HG02884 (cell line): ENCODE data around the gene CATSPERZ.
A peak's percentile ranks its signal among the peaks of the same experiment; 100 is the strongest.

Experiments used
- ATAC-seq: cut with Tn5 transposase; IDR thresholded peaks from one replicate; pipeline ENCODE4 v1.9.1; 2021; ENCODE audit warnings: mild to moderate bottlenecking, moderate library complexity; ENCODE audit not compliant: unreplicated experiment

CATSPERZ gene

GRCh38 chr11:64337538-64338249 is 37.5 kb downstream of the CATSPERZ start:
- no peak for ATAC-seq

GRCh38 chr11:64338716-64339115 is 38.6 kb downstream of the CATSPERZ start:
- no peak for ATAC-seq

GRCh38 chr11:64339286-64339685 is 39.1 kb downstream of the CATSPERZ start:
- ATAC-seq = no peak

DNA sequence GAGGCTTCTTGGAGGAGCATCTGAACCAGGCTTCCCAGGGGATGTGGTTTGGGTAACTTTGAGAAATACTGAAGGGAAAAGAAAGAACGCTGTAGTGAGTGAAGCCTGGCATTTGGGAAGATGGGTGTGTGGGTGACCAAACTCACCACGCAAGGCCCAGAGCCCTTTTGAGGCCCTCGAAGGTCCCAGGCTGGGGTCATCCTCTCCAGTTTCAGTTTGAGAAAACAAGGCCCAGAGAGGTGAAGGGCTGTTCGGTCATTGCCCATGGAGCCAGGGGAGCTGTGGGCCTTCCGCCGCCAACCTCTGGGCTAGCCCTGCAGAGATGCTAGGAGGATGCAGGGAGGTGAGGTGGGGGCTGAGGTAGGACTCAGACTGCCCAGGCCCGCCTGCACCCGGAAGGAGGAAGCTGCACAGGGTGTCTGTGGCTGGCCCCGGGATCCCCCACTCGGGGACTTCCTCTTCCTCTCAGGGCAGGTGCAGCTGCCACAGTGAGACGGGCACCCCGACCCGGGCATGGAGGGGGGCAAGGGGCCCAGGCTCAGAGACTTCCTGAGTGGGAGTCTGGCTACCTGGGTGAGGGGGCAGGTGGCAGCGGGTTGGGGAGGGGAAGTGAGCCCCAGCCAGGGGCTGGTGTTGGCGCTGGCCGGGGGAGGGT is 39.7 kb downstream of the CATSPERZ start, which contains the start of gene CCDC88B:
Gene CCDC88B (plus strand): TSS at position 451 of the 655 bp plus-strand sequence. CDS start 63 bp downstream, at position 514.
- ATAC-seq = peak; percentile 40

DNA sequence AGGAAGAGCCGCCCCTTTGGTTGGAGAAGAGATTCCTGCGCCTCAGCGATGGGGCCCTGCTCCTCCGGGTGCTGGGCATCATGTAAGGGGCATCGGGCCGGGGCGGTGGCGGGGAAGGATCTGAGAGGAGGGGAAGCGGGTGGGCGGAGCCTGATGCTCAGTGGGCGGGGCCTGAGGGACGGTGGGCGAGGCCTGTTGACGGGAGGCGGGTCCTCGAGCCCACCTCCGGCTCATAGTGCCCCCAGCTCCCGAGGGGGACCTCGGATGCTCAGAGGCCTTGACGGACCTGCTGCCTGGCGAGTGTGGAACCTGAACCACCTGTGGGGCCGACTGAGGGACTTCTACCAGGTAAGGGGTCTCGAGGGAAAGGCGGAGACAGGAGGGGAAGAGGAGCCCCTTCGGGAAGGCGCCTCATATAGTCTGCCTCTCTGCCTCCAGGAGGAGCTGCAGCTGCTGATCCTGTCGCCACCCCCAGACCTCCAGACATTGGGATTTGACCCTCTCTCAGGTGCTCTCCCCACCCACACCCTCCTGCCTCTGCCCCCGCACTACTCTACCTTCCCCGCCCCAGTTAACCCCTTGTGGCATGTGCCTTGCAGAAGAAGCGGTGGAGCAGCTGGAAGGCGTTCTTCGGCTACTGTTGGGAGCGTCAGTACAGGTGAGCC is 40.6 kb downstream of the CATSPERZ start:
- no peak for ATAC-seq

DNA sequence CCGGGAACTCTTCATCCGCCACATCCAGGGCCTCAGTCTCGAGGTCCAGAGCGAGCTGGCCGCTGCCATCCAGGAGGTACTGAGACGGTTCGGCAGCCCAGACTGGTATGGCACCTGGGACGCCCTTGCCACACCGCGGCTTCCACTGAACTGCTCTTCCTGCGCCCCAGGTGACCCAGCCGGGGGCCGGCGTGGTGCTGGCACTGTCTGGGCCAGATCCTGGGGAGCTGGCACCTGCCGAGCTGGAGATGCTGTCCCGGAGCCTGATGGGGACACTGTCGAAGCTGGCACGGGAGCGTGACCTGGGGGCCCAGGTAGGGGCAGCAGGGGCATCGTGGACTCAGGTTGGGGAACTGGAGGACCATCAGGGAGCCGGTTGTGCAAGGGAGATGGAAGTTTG is 41.3 kb downstream of the CATSPERZ start:
- no peak for ATAC-seq

- ATAC-seq = no peak
Measured at GRCh38 chr11:64341851-64342791, 42.0 kb downstream of the CATSPERZ start.

DNA sequence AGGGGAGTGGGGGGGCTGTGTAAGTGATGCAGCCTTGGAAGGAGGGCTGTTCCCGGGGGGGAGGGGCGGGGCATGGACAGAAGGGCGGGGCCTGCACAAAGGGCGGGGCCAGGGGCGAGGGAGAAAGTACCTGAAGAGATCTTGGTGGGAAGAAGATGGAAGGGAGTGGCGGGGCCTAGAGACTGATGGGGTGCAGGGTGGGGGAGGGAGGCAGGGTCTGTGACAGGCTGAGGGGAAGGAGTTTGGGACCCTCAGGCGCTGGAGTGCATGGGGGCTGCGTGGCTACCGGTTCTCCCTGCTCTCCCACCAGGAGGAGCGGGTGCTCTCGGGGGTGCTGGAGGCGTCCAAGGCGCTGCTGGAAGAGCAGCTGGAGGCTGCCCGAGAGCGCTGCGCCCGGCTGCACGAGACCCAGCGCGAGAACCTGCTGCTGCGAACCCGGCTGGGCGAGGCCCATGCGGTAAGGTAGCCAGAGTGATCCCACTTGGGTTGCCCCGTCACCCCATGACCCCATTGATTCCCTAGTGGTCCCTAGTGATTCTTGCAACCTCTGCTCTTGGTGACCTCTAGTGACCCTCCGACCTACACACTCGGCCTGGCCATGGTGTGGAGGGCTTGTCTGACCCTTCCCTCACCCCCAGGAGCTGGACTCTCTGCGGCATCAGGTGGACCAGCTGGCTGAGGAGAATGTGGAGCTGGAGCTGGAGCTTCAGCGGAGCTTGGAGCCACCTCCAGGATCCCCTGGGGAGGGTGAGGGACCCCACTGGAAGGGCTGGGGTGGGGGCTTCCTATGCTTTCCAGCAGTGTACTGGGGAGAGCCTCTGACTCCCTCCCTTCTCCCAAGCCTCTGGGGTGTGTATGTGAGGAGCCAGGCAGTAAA is 42.9 kb downstream of the CATSPERZ start:
- ATAC-seq = no peak

GRCh38 chr11:64343767-64344559 is 43.8 kb downstream of the CATSPERZ start:
- no peak for ATAC-seq

GRCh38 chr11:64344787-64345186 is 44.6 kb downstream of the CATSPERZ start:
- no peak for ATAC-seq

- ATAC-seq = no peak
Measured at GRCh38 chr11:64347193-64347867, 47.2 kb downstream of the CATSPERZ start.

GRCh38 chr11:64348383-64349024 is 48.3 kb downstream of the CATSPERZ start:
- ATAC-seq = no peak

GRCh38 chr11:64349025-64349387 is 48.8 kb downstream of the CATSPERZ start:
- ATAC-seq = no peak

GRCh38 chr11:64349404-64349803 is 49.2 kb downstream of the CATSPERZ start:
- no peak for ATAC-seq

GRCh38 chr11:64351136-64351631 is 51.0 kb downstream of the CATSPERZ start:
- ATAC-seq = no peak

- ATAC-seq = no peak
Measured at GRCh38 chr11:64352099-64352994, 52.2 kb downstream of the CATSPERZ start.
